HG03159 (cell line): Measurements from ENCODE around the gene GBP7.

Experiments
- ATAC-seq: cut with Tn5 transposase; IDR thresholded peaks from one replicate; pipeline ENCODE4 v1.9.1; 2021; ENCODE audit warnings: mild to moderate bottlenecking, moderate library complexity; ENCODE audit not compliant: unreplicated experiment

GBP7 gene

GRCh38 chr1:89121641-89122040 lies 54.2 kb downstream of the GBP7 start:
- no peak for ATAC-seq

DNA sequence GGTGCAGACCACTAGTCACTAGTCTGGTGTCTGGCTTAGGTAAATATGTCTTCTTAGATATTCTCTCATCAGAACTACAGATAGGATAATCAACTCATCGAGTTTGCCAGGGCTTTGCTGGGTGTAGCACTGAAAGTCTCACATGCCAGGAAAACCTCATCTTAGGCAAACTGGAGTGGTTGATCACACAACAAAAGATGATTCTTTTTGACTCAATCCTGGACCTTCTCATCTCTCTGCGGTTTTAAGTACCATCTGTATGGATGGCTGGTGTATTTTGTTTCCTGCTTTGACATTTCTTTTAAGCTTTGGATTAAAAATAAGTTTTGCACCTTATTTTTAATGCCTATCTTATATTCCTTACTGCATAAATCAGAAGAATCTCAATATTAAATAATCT lies 61.1 kb downstream of the GBP7 start:
- ATAC-seq = no peak

GRCh38 chr1:89112871-89113613 lies 62.8 kb downstream of the GBP7 start:
- no peak for ATAC-seq

DNA sequence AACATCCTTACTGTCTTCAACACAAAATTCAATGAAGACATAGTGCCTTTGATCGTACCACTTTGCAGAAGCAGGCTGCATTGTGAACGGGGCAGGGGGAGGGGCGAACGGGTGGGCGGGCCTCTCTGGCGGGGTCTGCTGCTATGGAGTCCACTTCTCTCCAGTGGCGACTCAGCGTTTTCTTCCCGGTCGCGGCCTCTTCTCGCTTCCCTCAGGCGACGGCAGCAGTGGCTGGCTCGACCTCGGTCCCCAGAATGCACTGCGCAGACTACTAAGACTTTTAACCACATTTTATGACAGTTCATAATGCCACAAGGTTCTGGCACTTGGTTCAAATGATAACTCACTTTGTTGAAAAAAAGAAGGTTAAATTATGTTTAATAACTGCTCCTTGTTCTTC lies 71.1 kb downstream of the GBP7 start:
- no peak for ATAC-seq

DNA sequence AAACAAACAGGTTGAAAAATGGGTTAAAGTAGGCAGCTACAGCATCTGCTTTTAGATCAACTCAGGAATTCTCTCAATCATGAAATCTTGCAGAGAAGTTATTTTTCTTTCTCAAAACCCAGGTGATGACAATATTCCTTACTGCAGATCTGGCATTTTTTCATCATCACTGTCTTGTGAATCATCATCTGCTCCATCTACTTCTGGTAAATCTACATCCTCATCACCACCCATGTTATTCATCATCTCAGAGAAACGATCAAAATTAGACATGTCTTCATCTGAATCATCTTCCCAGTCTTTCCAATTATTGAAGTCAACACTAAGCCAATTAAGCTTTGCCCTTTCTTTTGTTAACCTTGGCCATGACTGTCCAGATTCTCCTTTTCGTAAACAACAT lies 71.7 kb downstream of the GBP7 start:
- ATAC-seq = no peak

GRCh38 chr1:89102021-89102420 lies 73.8 kb downstream of the GBP7 start:
- no peak for ATAC-seq

DNA sequence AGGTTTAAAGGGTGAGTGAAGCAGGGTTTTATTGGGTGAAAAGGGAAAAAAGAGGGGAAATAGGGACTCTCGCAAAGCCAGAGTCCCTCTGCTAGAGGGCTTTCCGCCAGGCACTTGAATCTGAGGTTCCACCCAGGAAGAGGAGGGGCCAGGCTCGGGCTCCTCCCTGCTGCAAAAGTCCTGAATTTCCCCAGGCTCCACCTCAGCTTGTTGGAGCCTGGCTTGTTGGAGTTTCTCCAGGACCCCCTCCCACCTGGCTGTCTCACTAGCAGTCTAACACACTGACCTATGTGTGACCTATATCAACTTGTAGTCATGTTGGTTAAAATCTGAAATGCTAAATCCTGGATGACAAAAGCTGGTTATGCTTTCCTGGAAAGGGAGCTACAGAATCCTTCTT lies 75.4 kb downstream of the GBP7 start:
- ATAC-seq = no peak

DNA sequence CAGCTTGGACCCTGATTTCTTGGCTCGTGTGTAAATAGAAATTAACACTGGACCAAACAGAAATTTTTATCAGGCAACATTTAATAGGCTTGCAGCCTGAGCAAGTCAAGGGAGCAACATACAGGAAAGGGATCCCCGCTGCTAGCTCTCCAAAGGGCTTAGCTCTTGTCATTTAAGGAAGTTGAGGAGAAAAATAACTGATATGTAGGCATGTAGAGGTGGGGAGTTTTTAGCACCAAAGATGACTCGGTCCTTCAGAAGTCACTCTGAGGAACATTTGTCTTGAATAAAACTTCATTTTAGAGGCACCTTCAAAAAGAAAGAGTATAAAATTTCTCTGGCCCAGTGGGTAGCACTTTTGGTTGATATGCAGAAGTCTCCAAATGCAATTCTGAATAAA lies 76.9 kb downstream of the GBP7 start:
- ATAC-seq = no peak

GRCh38 chr1:89095737-89096136 lies 80.1 kb downstream of the GBP7 start:
- no peak for ATAC-seq

- ATAC-seq = no peak
Observed at GRCh38 chr1:89089962-89090361, 85.8 kb downstream of the GBP7 start.

- ATAC-seq = no peak
Observed at GRCh38 chr1:89088572-89088971, 87.2 kb downstream of the GBP7 start.

- ATAC-seq = no peak
Observed at GRCh38 chr1:89087241-89087640, 88.6 kb downstream of the GBP7 start.

GRCh38 chr1:89085781-89086180 lies 90.0 kb downstream of the GBP7 start:
- ATAC-seq = no peak
